GM13977 (cell line): ENCODE results near the gene PRKACA.

Experiments
- DNase-seq: peaks from one replicate; pipeline ENCODE4 v3.0.0; 2012; ENCODE audit warnings: low spot score
- in situ Hi-C: fragments of 300-500 bp; cut with MboI; formaldehyde crosslinking; loops from one replicate; pipeline ENCODE4 v1.12.0; 2022; ENCODE audit warnings: low sequenced_read_pairs, low pct_unique_long_range_greater_than_20kb, mixed read lengths, inconsistent platforms; ENCODE audit not compliant: unreplicated experiment
- TF ChIP-seq, protein P1 (sequence below): IDR thresholded peaks from 2 replicates; pipeline ENCODE4 v1.5.1; 2012; ENCODE audit warnings: mild to moderate bottlenecking, control low read depth; ENCODE audit not compliant: insufficient read depth; ENCODE audit errors: extremely low read depth, missing control alignments

Gene PRKACA

GRCh38 chr19:14116918-14117578 lies 514 bp downstream of the PRKACA start:
- peak; percentile 36 for DNase-seq
- TF ChIP-seq, protein P1, sequence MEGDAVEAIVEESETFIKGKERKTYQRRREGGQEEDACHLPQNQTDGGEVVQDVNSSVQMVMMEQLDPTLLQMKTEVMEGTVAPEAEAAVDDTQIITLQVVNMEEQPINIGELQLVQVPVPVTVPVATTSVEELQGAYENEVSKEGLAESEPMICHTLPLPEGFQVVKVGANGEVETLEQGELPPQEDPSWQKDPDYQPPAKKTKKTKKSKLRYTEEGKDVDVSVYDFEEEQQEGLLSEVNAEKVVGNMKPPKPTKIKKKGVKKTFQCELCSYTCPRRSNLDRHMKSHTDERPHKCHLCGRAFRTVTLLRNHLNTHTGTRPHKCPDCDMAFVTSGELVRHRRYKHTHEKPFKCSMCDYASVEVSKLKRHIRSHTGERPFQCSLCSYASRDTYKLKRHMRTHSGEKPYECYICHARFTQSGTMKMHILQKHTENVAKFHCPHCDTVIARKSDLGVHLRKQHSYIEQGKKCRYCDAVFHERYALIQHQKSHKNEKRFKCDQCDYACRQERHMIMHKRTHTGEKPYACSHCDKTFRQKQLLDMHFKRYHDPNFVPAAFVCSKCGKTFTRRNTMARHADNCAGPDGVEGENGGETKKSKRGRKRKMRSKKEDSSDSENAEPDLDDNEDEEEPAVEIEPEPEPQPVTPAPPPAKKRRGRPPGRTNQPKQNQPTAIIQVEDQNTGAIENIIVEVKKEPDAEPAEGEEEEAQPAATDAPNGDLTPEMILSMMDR = no peak
- in situ Hi-C loops = no loop called here

DNA sequence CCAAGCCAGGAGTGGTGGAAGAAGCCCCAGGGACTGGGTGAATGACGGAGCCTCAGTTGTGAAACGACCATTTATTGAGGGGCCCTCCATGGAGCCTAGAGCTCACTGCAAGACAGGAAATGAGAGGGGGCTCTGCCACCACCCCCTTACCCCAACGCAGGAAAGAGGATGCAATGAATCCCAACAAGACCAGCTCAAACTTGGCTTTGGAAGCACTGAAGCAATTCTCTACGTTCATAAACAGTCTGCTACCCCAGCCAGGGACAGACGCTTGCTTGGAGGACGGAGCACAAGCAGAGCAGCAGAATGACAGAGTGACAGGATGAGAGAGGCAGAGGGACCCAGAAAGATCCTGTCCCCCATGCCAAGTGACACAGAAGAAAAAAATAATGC lies 1.0 kb downstream of the PRKACA start:
- TF ChIP-seq, protein P1 = no peak
- in situ Hi-C loops = no loop called here

GRCh38 chr19:14115756-14116155 lies 1.8 kb downstream of the PRKACA start:
- TF ChIP-seq, protein P1 = no peak
- in situ Hi-C loops = no loop called here
- no peak for DNase-seq

More for the DNA sequence above, 1.0 kb downstream of the PRKACA start:
- no peak for DNase-seq

- in situ Hi-C loops = no loop called here
Observed at GRCh38 chr19:14114854-14115253, 2.7 kb downstream of the PRKACA start.

GRCh38 chr19:14114439-14114838 lies 3.1 kb downstream of the PRKACA start:
- in situ Hi-C loops = no loop called here
- no peak for DNase-seq
- TF ChIP-seq, protein P1 = no peak

More at GRCh38 chr19:14114854-14115253, 2.7 kb downstream of the PRKACA start:
- peak; percentile 60 for DNase-seq
- TF ChIP-seq, protein P1 = peak; percentile 47

- in situ Hi-C loops = no loop called here
- no peak for DNase-seq
- TF ChIP-seq, protein P1 = peak; percentile 50
Observed at GRCh38 chr19:14113762-14114414, 3.7 kb downstream of the PRKACA start.
